GM12878 (cell line): ENCODE results near the gene SLC37A2. TPM values are rescaled to one million over a fixed set of nuclear protein-coding genes. Genes with fewer than 3 reads are reported as not detected.

Experiments
- ATAC-seq: fragments of 200-7000 bp; cut with Tn5 transposase; 3 replicates; pipeline ENCODE4 v1.9.1; 2020; ENCODE audit warnings: mild to moderate bottlenecking, moderate library complexity
- BruUV-seq: library from RNA; stranded (reverse); fragments of 400-500 nt; replicated peaks from 2 replicates; lab custom pipeline; 2021; lab: Mats Ljungman, UMichigan
- CTCF ChIA-PET: fragments of 300-600 bp; sonication (Branson Sonifier 250); formaldehyde crosslinking; extraction: SDS; loops from one replicate; lab custom pipeline; 2021; ENCODE audit warnings: inconsistent platforms; lab: Yijun Ruan, JAX
- POLR2A ChIA-PET: fragments of 350-600 bp; formaldehyde crosslinking; extraction: SDS; loops from one replicate; lab custom pipeline; 2021; ENCODE audit warnings: inconsistent platforms; lab: Charles Lee
- RAD21 ChIA-PET: fragments of 300-600 bp; sonication (Branson Sonifier 250); formaldehyde crosslinking; loops from one replicate; lab custom pipeline; 2023; ENCODE audit warnings: antibody characterized with exemption; ENCODE audit not compliant: unreplicated experiment; lab: Charles Lee
- SMC1A ChIA-PET: fragments of 300-600 bp; sonication (Branson Sonifier 250); formaldehyde crosslinking; loops from one replicate; lab custom pipeline; 2023; ENCODE audit not compliant: unreplicated experiment, uncharacterized antibody; lab: Charles Lee
- DNase-seq: peaks from one replicate; pipeline ENCODE4 v3.0.0-alpha.2; 2011; ENCODE audit warnings: low read depth, low spot score
- FAIRE-seq: peaks from 3 replicates; lab custom pipeline; 2011; peaks lifted over from hg19 to GRCh38; lab: Jason Lieb, UNC
- H2AFZ ChIP-seq: 2 replicates; pipeline ENCODE4 v1.6.0; 2011; ENCODE audit warnings: low read depth, low read length, control low read depth; ENCODE audit not compliant: control insufficient read depth
- H3K27ac ChIP-seq: 2 replicates; pipeline ENCODE4 v1.5.1; 2011; ENCODE audit warnings: control low read depth; ENCODE audit not compliant: control insufficient read depth, insufficient read depth
- H3K27me3 ChIP-seq, 2 experiments: replicated peaks in 1 of 2; 2 replicates each; pipeline versions ENCODE4 v1.6.0 to v1.6.1; 2011; ENCODE audit warnings: low read length in 1 of 2; ENCODE audit not compliant: control insufficient read depth in 2 of 2, insufficient read depth in 2 of 2
- H3K36me3 ChIP-seq, 2 experiments: 2 replicates each; pipeline ENCODE4 v1.5.1; 2011; ENCODE audit warnings: low read length in 1 of 2; ENCODE audit not compliant: control insufficient read depth in 2 of 2, insufficient read depth in 2 of 2
- H3K4me1 ChIP-seq: 2 replicates; pipeline ENCODE4 v1.6.1; 2011; ENCODE audit warnings: mild to moderate bottlenecking, low read length, moderate library complexity, mixed read lengths; ENCODE audit not compliant: control insufficient read depth, insufficient read depth
- H3K4me2 ChIP-seq: 2 replicates; pipeline ENCODE4 v1.6.0; 2011; ENCODE audit warnings: control low read depth; ENCODE audit not compliant: control insufficient read depth, insufficient read depth
- H3K4me3 ChIP-seq: fragments of 200-600 bp; sonication (generic); 2 replicates; pipeline ENCODE4 v1.5.1; 2016
- H3K79me2 ChIP-seq: 2 replicates; pipeline ENCODE4 v1.6.0; 2011; ENCODE audit warnings: low read length; ENCODE audit not compliant: control insufficient read depth, insufficient read depth
- H3K9ac ChIP-seq: 2 replicates; pipeline ENCODE4 v1.8.0; 2011; ENCODE audit warnings: low read length, control low read depth, mixed read lengths; ENCODE audit not compliant: control insufficient read depth, insufficient read depth
- H3K9me3 ChIP-seq: replicated peaks from 3 replicates; pipeline ENCODE4 v1.5.1; 2011; ENCODE audit warnings: mild to moderate bottlenecking, low read length; ENCODE audit not compliant: control insufficient read depth, insufficient read depth
- H4K20me1 ChIP-seq: 2 replicates; pipeline ENCODE4 v1.6.0; 2011; ENCODE audit not compliant: control insufficient read depth, insufficient read depth
- BHLHE40 ChIP-seq, 2 experiments: fragments of 450-650 bp in 1 of 2; IDR thresholded peaks; 2 replicates each; pipeline ENCODE4 v1.6.1; 2011 to 2017; ENCODE audit warnings: low read depth in 2 of 2, borderline replicate concordance in 1 of 2, improper control_type of control experiment in 1 of 2, low read length in 1 of 2, mild to moderate bottlenecking in 1 of 2
- CBX3 ChIP-seq: fragments of 200-600 bp; sonication (generic); IDR thresholded peaks from 2 replicates; pipeline ENCODE4 v1.6.1; 2016; ENCODE audit warnings: low read depth, borderline replicate concordance
- CHD1 ChIP-seq: IDR thresholded peaks from 2 replicates; pipeline ENCODE4 v1.6.1; 2012; ENCODE audit warnings: low read depth, low read length, improper control_type of control experiment
- CREB1 ChIP-seq: IDR thresholded peaks from 2 replicates; pipeline ENCODE4 v1.6.1; 2012; ENCODE audit warnings: low read depth, mild to moderate bottlenecking, inconsistent platforms
- CREM ChIP-seq: IDR thresholded peaks from 2 replicates; pipeline ENCODE4 v1.6.1; 2014; ENCODE audit warnings: antibody characterized with exemption, low read depth
- CTCF ChIP-seq, 3 experiments: IDR thresholded peaks in 2 of 3; conservative IDR thresholded peaks in 1 of 3; 2 replicates each; pipeline ENCODE4 v1.5.1; 2011; ENCODE audit warnings: low read depth in 3 of 3, low read length in 3 of 3, mild to moderate bottlenecking in 3 of 3, control low read depth in 2 of 3, moderate library complexity in 2 of 3, inconsistent platforms in 1 of 3, mixed read lengths in 1 of 3; ENCODE audit not compliant: control insufficient read depth in 2 of 3, insufficient read depth in 1 of 3; ENCODE audit errors: extremely low read depth in 1 of 3
- DPF2 ChIP-seq: fragments of 450-650 bp; IDR thresholded peaks from 2 replicates; pipeline ENCODE4 v1.6.1; 2017; ENCODE audit warnings: mild to moderate bottlenecking
- EGR1 ChIP-seq, 2 experiments: IDR thresholded peaks; 1 replicate in 1 of 2; 2 replicates in 1 of 2; pipeline ENCODE4 v1.6.1; 2011 to 2012; ENCODE audit warnings: low read depth in 2 of 2, low read length in 2 of 2, borderline replicate concordance in 1 of 2, mild to moderate bottlenecking in 1 of 2, moderate library complexity in 1 of 2
- EZH2 ChIP-seq: IDR thresholded peaks from 2 replicates; pipeline ENCODE4 v1.6.1; 2012; ENCODE audit warnings: low read depth, mild to moderate bottlenecking, control low read depth, inconsistent platforms, low read length, borderline replicate concordance; ENCODE audit not compliant: control insufficient read depth
- FOXK2 ChIP-seq: fragments of 450-650 bp; IDR thresholded peaks from 2 replicates; pipeline ENCODE4 v1.6.1; 2017; ENCODE audit warnings: mild to moderate bottlenecking, moderate library complexity
- KAT2A ChIP-seq: conservative IDR thresholded peaks from 2 replicates; pipeline ENCODE4 v1.6.1; 2011; ENCODE audit warnings: low read depth, low read length; ENCODE audit not compliant: control insufficient read depth
- KDM1A ChIP-seq: fragments of 200-600 bp; sonication (generic); IDR thresholded peaks from 2 replicates; pipeline ENCODE4 v1.6.1; 2016; ENCODE audit warnings: borderline replicate concordance
- PBX3 ChIP-seq: IDR thresholded peaks from 2 replicates; pipeline ENCODE4 v1.6.1; 2011; ENCODE audit warnings: mild to moderate bottlenecking, low read depth, low read length, moderate library complexity; ENCODE audit not compliant: insufficient replicate concordance
- RELA ChIP-seq: fragments of 450-650 bp; IDR thresholded peaks from 2 replicates; pipeline ENCODE4 v1.8.0; 2014; ENCODE audit warnings: borderline replicate concordance; ENCODE audit not compliant: partially characterized antibody
- SMC3 ChIP-seq: IDR thresholded peaks from 2 replicates; pipeline ENCODE4 v1.6.1; 2011; ENCODE audit warnings: low read length, improper control_type of control experiment, borderline replicate concordance
- SPI1 ChIP-seq: IDR thresholded peaks from 2 replicates; pipeline ENCODE4 v1.6.1; 2011; ENCODE audit warnings: low read depth, mild to moderate bottlenecking, low read length, moderate library complexity, borderline replicate concordance; ENCODE audit not compliant: insufficient read depth
- STAT1 ChIP-seq: fragments of 450-650 bp; conservative IDR thresholded peaks from 2 replicates; pipeline ENCODE4 v1.6.1; 2014; ENCODE audit warnings: antibody characterized with exemption, mild to moderate bottlenecking
- WRNIP1 ChIP-seq: IDR thresholded peaks from 2 replicates; pipeline ENCODE4 v1.6.1; 2011; ENCODE audit warnings: low read depth, low read length, improper control_type of control experiment, borderline replicate concordance
- WGBS: methylation state at CpG from one replicate; pipeline ENCODE4 v1.1.6; 2016; ENCODE audit warnings: low lambda C conversion rate; ENCODE audit not compliant: insufficient replicate concordance, insufficient coverage; ENCODE audit errors: missing lambda C conversion rate; 5-methylcytosine and 5-hydroxymethylcytosine counted together
- in situ Hi-C: fragments of 300-500 bp; cut with MboI; formaldehyde crosslinking; loops from 9 replicates; pipeline ENCODE4 v1.14.3; 2018; ENCODE audit warnings: mixed read lengths
- intact Hi-C: fragments of 100-400 bp; cut with micrococcal nuclease; formaldehyde crosslinking; loops from one replicate; pipeline ENCODE4 v1.14.2; 2022; ENCODE audit not compliant: unreplicated experiment
- polyA plus RNA-seq, 11 experiments: library from polyadenylated mRNA; depleted of rRNA in 4 of 11; unstranded in 6 of 11; stranded (reverse) in 5 of 11; fragments of >200 nt; fragmentation: Nextera tagmentation in 4 of 11; fragmentation: Illumina TruSeq in 1 of 11; extraction: Ambion mirVana in 4 of 11; extraction: Trizol in 1 of 11; gene quantifications; 1 replicate in 1 of 11; 2 replicates in 10 of 11; pipeline versions ENCODE4 v1.2.1 to v1.2.3, GENCODE V29; 2011 to 2016; ENCODE audit warnings: inconsistent platforms in 2 of 11, missing spikeins in 2 of 11, low read depth in 1 of 11
- total RNA-seq, 4 experiments: library from RNA; depleted of rRNA in 3 of 4; stranded (reverse); fragments of >200 nt in 3 of 4; fragmentation: Illumina TruSeq in 1 of 4; extraction: Trizol in 1 of 4; gene quantifications; 2 replicates each; pipeline versions ENCODE4 v1.2.1 to v1.2.3, GENCODE V29; 2013 to 2021

The SLC37A2 gene
- total and polyA plus RNA-seq, 10 of the 15 experiments (the other 5 are each of a cell fraction or from before 2014, with no cell fraction given), result 0.26 to 9.8 (median 2.0) TPM

- intact Hi-C loops, result loop anchor here (5.0 kb wide), 1 partner anchor 78 kb away; no protein-coding TSS in a partner anchor
- no peak overlapping the region for H3K9ac ChIP-seq
- in situ Hi-C loops, result no loop called here
These were observed 965 bp downstream of the SLC37A2 start for GRCh38 chr11:125064070-125064469.

GRCh38 chr11:125068368-125068767 is 5.3 kb downstream of the SLC37A2 start:
- ChIA-PET CTCF (interaction anchor here (2.8 to 6.6 kb wide), 2 partner anchors 23 to 42 kb away, joined by 9 to 46 read pairs; partner anchors contain the start of gene TMEM218), SMC1A (interaction anchor here (0.6 to 1.4 kb wide), 4 partner anchors 23 to 115 kb away, joined by 3 to 5 read pairs (median 4); partner anchors contain the start of gene CCDC15), RAD21 (no interaction called here), POLR2A (no interaction called here)
- in situ Hi-C loops, result no loop called here
- H3K36me3 ChIP-seq, result no peaks in the 10 kb centered on the region
- H3K27ac ChIP-seq, result no peak overlapping the region
- no TSS peak for BruUV-seq
- intact Hi-C loops, result no loop called here
- H3K79me2 ChIP-seq, result no peaks in the 10 kb centered on the region
- H3K9me3 ChIP-seq, result no peaks in the 10 kb centered on the region
- no peaks in the 10 kb centered on the region for H4K20me1 ChIP-seq
- H3K4me2 ChIP-seq, result no peak overlapping the region
- FAIRE-seq (no peak), DNase-seq (no peak), ATAC-seq (no peak)
- no peak overlapping the region for H3K4me3 ChIP-seq
- H3K27me3 ChIP-seq, result no peaks in the 10 kb centered on the region
- H3K9ac ChIP-seq, result no peak overlapping the region
- 94% methylated on average over 4 of the region's 4 CpGs for WGBS
- no peak overlapping the region for H2AFZ ChIP-seq
- H3K4me1 ChIP-seq, result peaks cover 34% of the 10 kb centered on the region
- TF ChIP-seq KAT2A, result no peak
- TF ChIP-seq EZH2, result no peak
- no peak for TF ChIP-seq KDM1A
- no peak for TF ChIP-seq CHD1
- no peak for TF ChIP-seq RELA
- TF ChIP-seq PBX3, result no peak
- no peak for TF ChIP-seq CREM
- TF ChIP-seq CTCF (IDR thresholded peaks at IDR 0.05 in 2 of 3, conservative IDR thresholded peaks at IDR 0.05 in 1 of 3; ENCODE audit: control insufficient read depth in 2 of 3, extremely low read depth in 1 of 3, insufficient read depth in 1 of 3, low read depth in 3 of 3, low read length in 3 of 3), result no peak
- TF ChIP-seq EGR1 (IDR thresholded peaks at IDR 0.05; ENCODE audit: borderline replicate concordance in 1 of 2, low read depth in 2 of 2, low read length in 2 of 2), result no peak

More at GRCh38 chr11:125064070-125064469, 965 bp downstream of the SLC37A2 start:
- POLR2A ChIA-PET, result interaction anchor here (1.3 to 2.1 kb wide), 5 partner anchors 9 to 110 kb away, joined by 4 to 42 read pairs (median 11); partner anchors contain the start of genes CCDC15 and TMEM218
- no peaks in the 10 kb centered on the region; a peak in 1 of 4 replicates for H3K27me3 ChIP-seq
- peaks cover 4% of the 10 kb centered on the region; the same call in 1 of the 2 replicates for H3K4me1 ChIP-seq
- peak overlapping the region; percentile 77; the same call in 1 of the 2 replicates for H3K4me3 ChIP-seq
- no peaks in the 10 kb centered on the region for H3K9me3 ChIP-seq
- H4K20me1 ChIP-seq, result no peaks in the 10 kb centered on the region
- CTCF ChIA-PET, result interaction anchor here (0.9 to 2.1 kb wide), 12 partner anchors 8 to 292 kb away, joined by 3 to 20 read pairs (median 4); partner anchors contain the start of gene TMEM218
- RAD21 ChIA-PET, result interaction anchor here (1.2 to 2.7 kb wide), 6 partner anchors 9 to 78 kb away, joined by 3 to 44 read pairs (median 7); partner anchors contain the start of gene TMEM218
- WGBS, result 73% methylated on average over 7 of the region's 7 CpGs
- peak overlapping the region; percentile 93 for H3K4me2 ChIP-seq
- ATAC-seq (no peak), DNase-seq (no peak)
- H2AFZ ChIP-seq, result no peak overlapping the region
- BruUV-seq, result TSS peak; percentile 74
- H3K27ac ChIP-seq, result no peak overlapping the region
- H3K36me3 ChIP-seq, result no peaks in the 10 kb centered on the region
- TF ChIP-seq CREB1 (no peak), WRNIP1 (no peak), SPI1 (no peak), DPF2 (no peak), STAT1 (no peak), CBX3 (no peak), SMC3 (no peak), BHLHE40 (IDR thresholded peaks at IDR 0.05; ENCODE audit: borderline replicate concordance in 1 of 2, low read depth in 2 of 2, low read length in 1 of 2) (no peak), FOXK2 (no peak)
- TF ChIP-seq, all 136 proteins: peak for 0
- no peaks in the 10 kb centered on the region for H3K79me2 ChIP-seq
- SMC1A ChIA-PET, result interaction anchor here (0.9 to 3.0 kb wide), 11 partner anchors 10 to 110 kb away, joined by 3 to 36 read pairs (median 4); partner anchors contain the start of genes CCDC15 and TMEM218
- FAIRE-seq, result no peak
